ENCODE results near the gene ZNF662.

DNA sequence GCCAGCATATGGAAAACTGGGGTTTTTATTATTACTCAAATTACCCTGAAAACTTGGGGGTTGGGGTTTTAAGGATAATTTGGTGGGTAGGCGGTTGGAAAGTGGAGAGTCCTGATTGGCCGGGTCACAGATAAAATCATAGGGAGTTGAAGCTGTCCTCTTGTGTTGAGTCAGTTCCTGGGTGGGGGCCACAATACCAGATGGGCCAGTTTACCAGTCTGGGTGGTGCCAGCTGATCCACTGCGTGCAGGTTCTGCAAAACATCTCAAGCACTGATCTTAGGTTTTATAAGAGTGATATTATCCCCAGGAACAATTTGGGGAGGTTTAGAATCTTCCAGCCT lies 4.9 kb upstream of the ZNF662 start:
- TF ChIP-seq EP300 (IDR thresholded peaks at IDR 0.05; ENCODE audit: low read depth): no peak
- TF ChIP-seq, protein P1, sequence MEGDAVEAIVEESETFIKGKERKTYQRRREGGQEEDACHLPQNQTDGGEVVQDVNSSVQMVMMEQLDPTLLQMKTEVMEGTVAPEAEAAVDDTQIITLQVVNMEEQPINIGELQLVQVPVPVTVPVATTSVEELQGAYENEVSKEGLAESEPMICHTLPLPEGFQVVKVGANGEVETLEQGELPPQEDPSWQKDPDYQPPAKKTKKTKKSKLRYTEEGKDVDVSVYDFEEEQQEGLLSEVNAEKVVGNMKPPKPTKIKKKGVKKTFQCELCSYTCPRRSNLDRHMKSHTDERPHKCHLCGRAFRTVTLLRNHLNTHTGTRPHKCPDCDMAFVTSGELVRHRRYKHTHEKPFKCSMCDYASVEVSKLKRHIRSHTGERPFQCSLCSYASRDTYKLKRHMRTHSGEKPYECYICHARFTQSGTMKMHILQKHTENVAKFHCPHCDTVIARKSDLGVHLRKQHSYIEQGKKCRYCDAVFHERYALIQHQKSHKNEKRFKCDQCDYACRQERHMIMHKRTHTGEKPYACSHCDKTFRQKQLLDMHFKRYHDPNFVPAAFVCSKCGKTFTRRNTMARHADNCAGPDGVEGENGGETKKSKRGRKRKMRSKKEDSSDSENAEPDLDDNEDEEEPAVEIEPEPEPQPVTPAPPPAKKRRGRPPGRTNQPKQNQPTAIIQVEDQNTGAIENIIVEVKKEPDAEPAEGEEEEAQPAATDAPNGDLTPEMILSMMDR (IDR thresholded peaks at IDR 0.05): no peak
- no peak for TF ChIP-seq POLR2A (IDR thresholded peaks at IDR 0.05)

Data from transverse colon (tissue), 3 donors.